Measurements from ENCODE around the gene RPS13. TPM values are rescaled to one million over a fixed set of nuclear protein-coding genes. Genes with fewer than 3 reads are reported as not detected.

Gene RPS13
- total RNA-seq, 2 experiments from 2014 or later = 683 to 883 TPM

Other genes starting within 250 kb of the RPS13 start
- gene PLEKHA7, start 63.3 kb downstream of the RPS13 start, total RNA-seq = 1 to 10 TPM; 1.1 to 9.7 TPM
- gene PIK3C2A, start 130.3 kb upstream of the RPS13 start, total RNA-seq = 10 to 100 TPM; 26.5 to 27.7 TPM
- 10 to 100 TPM; 79.4 to 100.0 TPM for gene NUCB2, start 199.1 kb upstream of the RPS13 start, total RNA-seq